HG03108 (cell line): ENCODE measurements around the gene RC3H2.

Experiments
- ATAC-seq: cut with Tn5 transposase; IDR thresholded peaks from one replicate; pipeline ENCODE4 v1.9.1; 2021; ENCODE audit warnings: moderate library complexity; ENCODE audit not compliant: unreplicated experiment

RC3H2 gene

GRCh38 chr9:122807271-122807900 lies 97.8 kb downstream of the RC3H2 start:
- no peak for ATAC-seq

- ATAC-seq = no peak
These were observed 98.5 kb downstream of the RC3H2 start for GRCh38 chr9:122806661-122807060.

DNA sequence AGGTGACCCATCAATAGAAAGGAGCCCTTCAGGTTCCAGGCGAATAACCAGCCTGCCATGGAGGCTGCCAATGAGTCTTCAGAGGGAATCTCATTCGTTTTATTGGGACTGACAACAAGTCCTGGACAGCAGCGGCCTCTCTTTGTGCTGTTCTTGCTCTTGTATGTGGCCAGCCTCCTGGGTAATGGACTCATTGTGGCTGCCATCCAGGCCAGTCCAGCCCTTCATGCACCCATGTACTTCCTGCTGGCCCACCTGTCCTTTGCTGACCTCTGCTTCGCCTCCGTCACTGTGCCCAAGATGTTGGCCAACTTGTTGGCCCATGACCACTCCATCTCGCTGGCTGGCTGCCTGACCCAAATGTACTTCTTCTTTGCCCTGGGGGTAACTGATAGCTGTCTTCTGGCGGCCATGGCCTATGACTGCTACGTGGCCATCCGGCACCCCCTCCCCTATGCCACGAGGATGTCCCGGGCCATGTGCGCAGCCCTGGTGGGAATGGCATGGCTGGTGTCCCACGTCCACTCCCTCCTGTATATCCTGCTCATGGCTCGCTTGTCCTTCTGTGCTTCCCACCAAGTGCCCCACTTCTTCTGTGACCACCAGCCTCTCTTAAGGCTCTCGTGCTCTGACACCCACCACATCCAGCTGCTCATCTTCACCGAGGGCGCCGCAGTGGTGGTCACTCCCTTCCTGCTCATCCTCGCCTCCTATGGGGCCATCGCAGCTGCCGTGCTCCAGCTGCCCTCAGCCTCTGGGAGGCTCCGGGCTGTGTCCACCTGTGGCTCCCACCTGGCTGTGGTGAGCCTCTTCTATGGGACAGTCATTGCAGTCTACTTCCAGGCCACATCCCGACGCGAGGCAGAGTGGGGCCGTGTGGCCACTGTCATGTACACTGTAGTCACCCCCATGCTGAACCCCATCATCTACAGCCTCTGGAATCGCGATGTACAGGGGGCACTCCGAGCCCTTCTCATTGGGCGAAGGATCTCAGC lies 104.8 kb downstream of the RC3H2 start, which contains the start of gene OR1K1:
TSS of gene OR1K1 (plus strand) at position 58 of the 995 bp plus-strand sequence. CDS start at position 58, 0 bp downstream.
- ATAC-seq = no peak

DNA sequence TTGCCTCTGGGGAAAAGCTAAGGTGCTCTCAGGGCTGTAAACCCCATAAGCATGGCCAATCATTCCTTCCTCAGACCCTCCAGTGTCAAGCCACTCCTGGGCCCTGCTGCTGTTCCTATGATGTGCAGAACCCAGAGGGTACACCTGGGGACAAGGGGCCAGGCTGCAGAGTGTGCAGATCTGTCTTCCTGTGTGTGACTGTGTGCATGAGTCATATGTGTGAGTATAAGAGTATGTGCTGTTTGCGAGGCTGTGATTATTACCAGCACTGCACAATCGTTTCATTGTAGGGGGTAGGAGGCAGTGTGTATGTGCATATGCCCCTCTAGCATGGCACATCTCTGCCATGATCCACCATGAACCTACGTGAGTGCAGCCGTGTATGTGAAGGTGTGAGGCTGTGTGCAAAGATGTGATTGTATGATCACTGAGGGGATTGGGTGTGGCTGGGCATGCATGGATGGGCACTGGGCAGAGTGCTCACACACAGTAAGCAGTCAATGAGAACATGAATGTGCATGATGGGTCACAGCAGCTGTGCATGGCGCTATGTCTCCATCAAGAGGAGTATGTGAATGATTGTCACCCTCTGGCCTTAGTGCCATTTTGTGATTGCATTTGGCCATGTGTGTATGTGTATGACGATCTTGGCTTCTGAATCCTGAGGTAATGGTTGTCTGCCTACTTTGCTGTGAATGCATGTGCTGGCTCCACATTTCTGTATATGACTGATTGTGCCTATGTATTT lies 107.7 kb downstream of the RC3H2 start:
- ATAC-seq = no peak
